Large intestine (tissue), 12 donors: ENCODE results near the gene APH1A. TPM values are rescaled to one million over a fixed set of nuclear protein-coding genes. Genes with fewer than 3 reads are reported as not detected.
A peak's percentile ranks its signal among the peaks of the same experiment; 100 is the strongest.
"Not testable (repeated sequence)": the region's sequence is repeated elsewhere in the genome, so short reads cannot be mapped to it uniquely, and the experiment has no call there.

Source experiments
- DNase-seq, 2 donors: peaks; one replicate each; pipeline versions ENCODE4 v3.0.0 to v3.0.0-alpha.2; 2013
- H3K27ac ChIP-seq: one replicate; pipeline ENCODE4 v1.5.1; 2013; ENCODE audit warnings: low read length
- H3K27me3 ChIP-seq: 2 replicates; pipeline ENCODE4 v1.6.1; 2013; ENCODE audit warnings: low read length; ENCODE audit not compliant: control insufficient read depth, insufficient read depth
- H3K36me3 ChIP-seq: 2 replicates; pipeline ENCODE4 v1.6.1; 2013; ENCODE audit warnings: low read length; ENCODE audit not compliant: control insufficient read depth, insufficient read depth
- H3K4me1 ChIP-seq: one replicate; pipeline ENCODE4 v1.6.1; 2013; ENCODE audit warnings: low read length; ENCODE audit not compliant: control insufficient read depth, insufficient read depth
- H3K4me3 ChIP-seq: one replicate; pipeline ENCODE4 v1.5.1; 2013; ENCODE audit warnings: low read length
- H3K9me3 ChIP-seq: one replicate; pipeline ENCODE4 v1.6.1; 2013; ENCODE audit warnings: mild to moderate bottlenecking, low read depth, low read length, moderate library complexity; ENCODE audit not compliant: control insufficient read depth
- WGBS: methylation state at CpG from one replicate; pipeline ENCODE4 v1.1.5; 2013; ENCODE audit warnings: low lambda C conversion rate; ENCODE audit not compliant: insufficient coverage; 5-methylcytosine and 5-hydroxymethylcytosine counted together
- long read RNA-seq, 11 donors: transcript quantifications; one replicate each; lab custom pipeline, GENCODE V29; 2026
- polyA plus RNA-seq: library from polyadenylated mRNA; unstranded; fragments of 120-200 nt; gene quantifications from one replicate; pipeline ENCODE4 v1.2.1, GENCODE V29; 2013

Gene APH1A
- polyA plus RNA-seq: 172 TPM
- long read RNA-seq, donor 1, transcript APH1A-202 (6 exons, 2,353 nt): major isoform, 26 of 52 reads
- long read RNA-seq, donor 1, transcript APH1A-203 (7 exons, 1,713 nt): minor isoform, 12 of 52 reads
- long read RNA-seq, donor 1, partial matches to known transcripts: 13 of 52 reads
- long read RNA-seq, donor 1, other reads (novel, unspliced or antisense): 0 of 52 reads
- long read RNA-seq, donor 2, transcript APH1A-202 (6 exons, 2,353 nt): major isoform, 67 of 112 reads
- long read RNA-seq, donor 2, transcript APH1A-203 (7 exons, 1,713 nt): minor isoform, 29 of 112 reads
- long read RNA-seq, donor 2, partial matches to known transcripts: 14 of 112 reads
- long read RNA-seq, donor 2, other reads (novel, unspliced or antisense): 0 of 112 reads
- long read RNA-seq, donor 3: 0 reads
- long read RNA-seq, donor 4, transcript APH1A-202 (6 exons, 2,353 nt): major isoform, 5 of 7 reads
- long read RNA-seq, donor 4, partial matches to known transcripts: 0 of 7 reads
- long read RNA-seq, donor 4, other reads (novel, unspliced or antisense): 0 of 7 reads
- long read RNA-seq, donor 5, transcript APH1A-202 (6 exons, 2,353 nt): major isoform, 21 of 39 reads
- long read RNA-seq, donor 5, transcript APH1A-203 (7 exons, 1,713 nt): minor isoform, 11 of 39 reads
- long read RNA-seq, donor 5, partial matches to known transcripts: 5 of 39 reads
- long read RNA-seq, donor 5, other reads (novel, unspliced or antisense): 0 of 39 reads
- long read RNA-seq, donor 6, transcript APH1A-203 (7 exons, 1,713 nt): minor isoform, 30 of 86 reads
- long read RNA-seq, donor 6, transcript APH1A-202 (6 exons, 2,353 nt): major isoform, 42 of 86 reads
- long read RNA-seq, donor 6, partial matches to known transcripts: 6 of 86 reads
- long read RNA-seq, donor 6, other reads (novel, unspliced or antisense): 5 of 86 reads
- long read RNA-seq, donor 7, transcript APH1A-203 (7 exons, 1,713 nt): minor isoform, 9 of 23 reads
- long read RNA-seq, donor 7, transcript APH1A-202 (6 exons, 2,353 nt): major isoform, 14 of 23 reads
- long read RNA-seq, donor 7, partial matches to known transcripts: 0 of 23 reads
- long read RNA-seq, donor 7, other reads (novel, unspliced or antisense): 0 of 23 reads
- long read RNA-seq, donor 8, transcript APH1A-203 (7 exons, 1,713 nt): minor isoform, 18 of 163 reads
- long read RNA-seq, donor 8, transcript APH1A-202 (6 exons, 2,353 nt): major isoform, 61 of 163 reads
- long read RNA-seq, donor 8, partial matches to known transcripts: 80 of 163 reads
- long read RNA-seq, donor 8, other reads (novel, unspliced or antisense): 0 of 163 reads
- long read RNA-seq, donor 9, transcript APH1A-202 (6 exons, 2,353 nt): major isoform, 36 of 56 reads
- long read RNA-seq, donor 9, transcript APH1A-203 (7 exons, 1,713 nt): minor isoform, 20 of 56 reads
- long read RNA-seq, donor 9, partial matches to known transcripts: 0 of 56 reads
- long read RNA-seq, donor 9, other reads (novel, unspliced or antisense): 0 of 56 reads
- long read RNA-seq, donor 10, transcript APH1A-202 (6 exons, 2,353 nt): major isoform, 49 of 75 reads
- long read RNA-seq, donor 10, transcript APH1A-203 (7 exons, 1,713 nt): minor isoform, 22 of 75 reads
- long read RNA-seq, donor 10, partial matches to known transcripts: 0 of 75 reads
- long read RNA-seq, donor 10, other reads (novel, unspliced or antisense): 0 of 75 reads
- long read RNA-seq, donor 11, transcript APH1A-203 (7 exons, 1,713 nt): minor isoform, 13 of 72 reads
- long read RNA-seq, donor 11, transcript APH1A-202 (6 exons, 2,353 nt): major isoform, 34 of 72 reads
- long read RNA-seq, donor 11, partial matches to known transcripts: 18 of 72 reads
- long read RNA-seq, donor 11, other reads (novel, unspliced or antisense): 7 of 72 reads

GRCh38 chr1:150268705-150269403, at the start of gene APH1A:
Gene APH1A, minus strand, starts transcription at chr1:150269016. Its CDS starts 206 bp downstream, at chr1:150268810.
- H3K9me3 ChIP-seq: no peaks in the 10 kb centered on the region
- H3K4me3 ChIP-seq: peak within 1 kb of the TSS; percentile 96
- no peaks in the 10 kb centered on the region for H3K27me3 ChIP-seq
- H3K36me3 ChIP-seq: peaks cover 30% of the 10 kb centered on the region
- DNase-seq: peak; percentile 97 to 98
- H3K27ac ChIP-seq: peak within 1 kb of the TSS; percentile 84
- WGBS: no CpG with 5 or more reads among the region's 49 CpGs
- H3K4me1 ChIP-seq: peaks cover 9% of the 10 kb centered on the region

DNA sequence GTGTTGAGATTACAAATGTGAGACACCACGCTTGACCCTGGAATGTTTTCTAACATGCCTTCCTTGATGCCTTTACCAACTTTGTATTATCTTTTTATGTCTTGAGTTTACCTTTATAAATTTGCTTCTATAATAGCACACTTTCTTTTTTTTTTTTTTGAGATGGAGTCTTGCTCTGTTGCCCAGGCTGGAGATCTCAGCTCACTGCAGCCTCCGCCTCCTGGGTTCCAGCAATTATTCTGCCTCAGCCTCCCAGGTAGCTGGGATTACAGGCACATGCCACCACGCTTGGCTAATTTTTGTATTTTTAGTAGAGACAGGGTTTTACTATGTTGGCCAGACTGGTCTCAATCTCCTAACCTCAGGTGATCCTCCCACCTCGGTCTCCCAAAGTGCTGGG, 45.9 kb upstream of the APH1A start:
- not testable (repeated sequence) for DNase-seq, H3K36me3 ChIP-seq, H3K4me3 ChIP-seq, H3K9me3 ChIP-seq, H3K27ac ChIP-seq, H3K27me3 ChIP-seq, H3K4me1 ChIP-seq
- 80% methylated on average over 1 of the region's 4 CpGs for WGBS

DNA sequence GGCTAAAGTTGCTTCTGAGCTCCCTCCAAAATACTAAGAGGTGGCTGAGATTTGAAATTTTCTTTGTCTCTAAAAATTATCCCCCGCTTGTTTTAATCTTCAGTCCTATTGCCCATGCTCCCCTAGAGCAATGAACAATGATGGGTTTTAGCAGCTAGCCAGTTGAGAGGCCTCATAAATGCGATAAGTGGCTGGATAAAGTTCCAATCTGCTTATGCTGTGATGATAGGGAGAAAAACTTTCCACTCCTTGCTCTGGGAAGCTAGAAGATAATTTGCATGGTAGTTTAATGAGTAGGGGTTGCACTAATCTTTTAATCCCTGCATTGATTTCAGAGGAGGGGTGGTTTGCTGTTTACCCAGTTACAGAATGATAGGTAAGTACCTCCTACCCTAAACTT, 42.9 kb upstream of the APH1A start:
- H3K27ac ChIP-seq: no peak overlapping the region
- H3K9me3 ChIP-seq: no peaks in the 10 kb centered on the region
- H3K27me3 ChIP-seq: no peaks in the 10 kb centered on the region
- no peak overlapping the region for H3K4me3 ChIP-seq
- peaks cover 16% of the 10 kb centered on the region for H3K36me3 ChIP-seq
- no CpG with 5 or more reads among the region's 2 CpGs for WGBS
- H3K4me1 ChIP-seq: no peaks in the 10 kb centered on the region
- DNase-seq: no peak

DNA sequence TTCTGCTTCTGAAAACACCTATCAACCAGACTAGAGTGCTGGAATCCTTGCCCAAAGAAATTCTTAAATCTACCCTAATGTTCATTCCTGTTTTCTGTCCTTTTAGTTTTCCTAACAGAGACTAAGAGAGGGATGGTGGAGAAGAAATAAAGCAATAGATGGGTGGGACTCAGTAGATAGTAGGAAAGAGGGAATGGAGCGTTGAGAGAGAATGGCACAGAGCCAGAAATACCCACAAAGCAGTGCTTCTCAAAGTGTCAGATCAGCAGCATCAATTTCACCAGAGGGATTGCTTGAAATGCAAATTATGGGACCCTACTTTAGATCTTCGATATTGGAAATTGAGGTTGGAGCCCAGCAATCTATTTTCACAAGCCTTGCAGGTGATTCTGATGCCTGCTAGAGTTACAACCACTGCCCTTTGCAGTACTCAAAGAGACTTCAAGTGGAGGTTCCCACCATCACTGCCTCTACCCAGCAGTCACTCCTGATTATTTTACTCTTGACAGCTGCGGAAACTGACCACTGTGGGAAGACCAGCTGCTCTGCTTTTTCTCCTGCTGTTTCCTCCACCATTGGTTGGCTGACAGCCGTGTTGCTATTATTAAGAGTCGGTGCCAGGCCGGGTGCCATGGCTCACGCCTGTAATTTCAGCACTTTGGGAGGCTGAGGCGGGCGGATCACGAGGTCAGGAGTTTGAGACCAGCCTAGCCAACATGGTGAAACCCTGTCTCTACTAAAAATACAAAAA, 41.1 kb upstream of the APH1A start:
- no peak for DNase-seq
- H3K4me3 ChIP-seq: no peak overlapping the region
- no peaks in the 10 kb centered on the region for H3K4me1 ChIP-seq
- H3K27ac ChIP-seq: no peak overlapping the region
- H3K36me3 ChIP-seq: peaks cover 16% of the 10 kb centered on the region
- no peaks in the 10 kb centered on the region for H3K27me3 ChIP-seq
- WGBS: 80% methylated on average over 1 of the region's 10 CpGs
- H3K9me3 ChIP-seq: no peaks in the 10 kb centered on the region

DNA sequence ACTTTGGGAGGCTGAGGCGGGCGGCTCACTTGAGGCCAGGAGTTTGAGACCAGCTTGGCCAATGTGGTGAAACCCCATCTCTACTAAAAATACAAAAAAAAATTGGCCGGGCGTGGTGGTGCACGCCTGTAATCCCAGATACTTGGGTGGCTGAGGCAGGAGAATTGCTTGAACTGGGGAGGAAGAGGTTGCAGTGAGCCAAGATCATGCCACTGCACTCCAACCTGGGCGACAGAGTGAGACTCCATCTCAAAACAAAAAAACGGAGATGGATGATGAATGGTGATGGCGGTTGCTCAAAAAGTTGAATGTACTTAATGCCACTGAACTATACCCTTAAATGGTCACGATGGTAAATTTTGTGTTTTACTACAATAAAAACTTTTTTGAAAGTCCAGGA, 39.8 kb upstream of the APH1A start:
- H3K4me1 ChIP-seq, H3K9me3 ChIP-seq, H3K4me3 ChIP-seq, DNase-seq, H3K27me3 ChIP-seq, H3K27ac ChIP-seq: not testable (repeated sequence)
- H3K36me3 ChIP-seq: peaks cover 20% of the 10 kb centered on the region
- 96% methylated on average over 2 of the region's 9 CpGs for WGBS

DNA sequence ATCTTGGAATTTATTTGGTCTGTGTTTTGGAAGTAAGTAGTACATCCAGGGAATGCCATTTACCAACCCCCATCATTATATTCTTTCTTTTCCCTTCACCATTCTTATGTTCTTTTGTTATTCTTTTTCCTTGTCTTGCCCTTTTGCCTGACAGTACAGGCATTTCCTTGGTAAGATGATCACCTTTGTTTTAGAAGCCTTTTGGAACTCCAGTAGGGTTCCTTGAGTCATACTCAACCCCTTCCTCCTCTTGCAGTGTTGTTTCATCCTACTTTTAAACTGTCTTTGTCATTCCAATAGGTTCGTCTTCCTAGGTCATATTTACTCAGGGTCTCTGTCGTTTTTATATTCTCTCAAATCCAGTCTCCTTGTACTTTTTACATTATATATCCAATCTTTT, 34.1 kb upstream of the APH1A start:
- peaks cover 40% of the 10 kb centered on the region for H3K36me3 ChIP-seq
- H3K4me1 ChIP-seq: no peaks in the 10 kb centered on the region
- WGBS: 89% methylated on average over 2 of the region's 2 CpGs
- no peaks in the 10 kb centered on the region for H3K9me3 ChIP-seq
- H3K27me3 ChIP-seq: no peaks in the 10 kb centered on the region
- H3K4me3 ChIP-seq: no peak overlapping the region
- no peak for DNase-seq
- no peak overlapping the region for H3K27ac ChIP-seq

- H3K9me3 ChIP-seq: no peaks in the 10 kb centered on the region
- H3K27me3 ChIP-seq: no peaks in the 10 kb centered on the region
- H3K36me3 ChIP-seq: peaks cover 34% of the 10 kb centered on the region
- no CpG with 5 or more reads among the region's 6 CpGs for WGBS
- H3K27ac ChIP-seq: no peak overlapping the region
- no peaks in the 10 kb centered on the region for H3K4me1 ChIP-seq
- no peak overlapping the region for H3K4me3 ChIP-seq
- no peak for DNase-seq
These were observed 33.5 kb upstream of the APH1A start for GRCh38 chr1:150302338-150302737.

DNA sequence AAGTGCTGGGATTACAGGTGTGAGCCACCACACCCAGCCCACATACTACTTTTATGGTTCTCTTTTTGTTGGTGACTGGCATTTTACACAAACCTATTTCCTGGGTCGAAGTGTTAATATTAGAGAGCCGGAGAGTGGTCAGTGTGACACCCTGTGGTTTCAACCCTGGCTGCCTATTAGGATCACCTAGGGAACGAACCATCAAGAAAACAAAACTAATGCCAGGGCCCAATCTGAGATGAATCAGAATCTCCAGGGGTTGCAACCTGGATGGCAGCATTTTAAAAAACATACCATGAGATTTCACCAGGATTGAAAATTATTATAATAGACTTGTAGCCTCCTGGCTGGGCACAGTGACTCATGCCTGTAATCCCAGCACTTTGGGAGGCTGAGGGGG, 30.9 kb upstream of the APH1A start:
- peaks cover 1% of the 10 kb centered on the region for H3K4me1 ChIP-seq
- DNase-seq: no peak
- H3K27me3 ChIP-seq: no peaks in the 10 kb centered on the region
- H3K27ac ChIP-seq: no peak overlapping the region
- H3K4me3 ChIP-seq: no peak overlapping the region
- WGBS: no CpG with 5 or more reads among the region's 3 CpGs
- H3K9me3 ChIP-seq: no peaks in the 10 kb centered on the region
- peaks cover 39% of the 10 kb centered on the region for H3K36me3 ChIP-seq
